AG04449 (cell line): Measurements from ENCODE around the gene HLA-DQB2.
"Not testable (repeated sequence)": the region's sequence is repeated elsewhere in the genome, so short reads cannot be mapped to it uniquely, and the experiment has no call there.

Experiments used
- CTCF ChIA-PET: fragments of 350-600 bp; formaldehyde crosslinking; extraction: SDS; loops from one replicate; lab custom pipeline; 2021; ENCODE audit warnings: antibody characterized with exemption; lab: Yijun Ruan, JAX
- POLR2A ChIA-PET: fragments of 400-600, 350-600 bp; formaldehyde crosslinking; extraction: SDS; loops from one replicate; lab custom pipeline; 2020; ENCODE audit warnings: antibody characterized with exemption, inconsistent platforms; lab: Yijun Ruan, JAX
- DNase-seq: peaks from one replicate; pipeline ENCODE4 v3.0.0-alpha.2; 2010; ENCODE audit warnings: low read depth, low spot score
- H3K4me3 ChIP-seq: 2 replicates; pipeline ENCODE4 v1.5.1; 2011; ENCODE audit warnings: low read depth, mild to moderate bottlenecking, control low read depth, low read length
- TF ChIP-seq, protein P1 (sequence below): IDR thresholded peaks from one replicate; pipeline ENCODE4 v1.5.1; 2011; ENCODE audit warnings: mild to moderate bottlenecking, moderate library complexity, low read length, control low read depth, inconsistent platforms; ENCODE audit not compliant: insufficient read depth; ENCODE audit errors: missing control alignments

Gene HLA-DQB2

GRCh38 chr6:32761072-32761471, 2.3 kb downstream of the HLA-DQB2 start:
- DNase-seq: no peak
- ChIA-PET POLR2A (no interaction called here), CTCF (interaction anchor here (0.7 kb wide), 1 partner anchor 106 kb away, joined by 3 read pairs; no protein-coding TSS in a partner anchor)
- TF ChIP-seq, protein P1, sequence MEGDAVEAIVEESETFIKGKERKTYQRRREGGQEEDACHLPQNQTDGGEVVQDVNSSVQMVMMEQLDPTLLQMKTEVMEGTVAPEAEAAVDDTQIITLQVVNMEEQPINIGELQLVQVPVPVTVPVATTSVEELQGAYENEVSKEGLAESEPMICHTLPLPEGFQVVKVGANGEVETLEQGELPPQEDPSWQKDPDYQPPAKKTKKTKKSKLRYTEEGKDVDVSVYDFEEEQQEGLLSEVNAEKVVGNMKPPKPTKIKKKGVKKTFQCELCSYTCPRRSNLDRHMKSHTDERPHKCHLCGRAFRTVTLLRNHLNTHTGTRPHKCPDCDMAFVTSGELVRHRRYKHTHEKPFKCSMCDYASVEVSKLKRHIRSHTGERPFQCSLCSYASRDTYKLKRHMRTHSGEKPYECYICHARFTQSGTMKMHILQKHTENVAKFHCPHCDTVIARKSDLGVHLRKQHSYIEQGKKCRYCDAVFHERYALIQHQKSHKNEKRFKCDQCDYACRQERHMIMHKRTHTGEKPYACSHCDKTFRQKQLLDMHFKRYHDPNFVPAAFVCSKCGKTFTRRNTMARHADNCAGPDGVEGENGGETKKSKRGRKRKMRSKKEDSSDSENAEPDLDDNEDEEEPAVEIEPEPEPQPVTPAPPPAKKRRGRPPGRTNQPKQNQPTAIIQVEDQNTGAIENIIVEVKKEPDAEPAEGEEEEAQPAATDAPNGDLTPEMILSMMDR: no peak
- no peak overlapping the region for H3K4me3 ChIP-seq

DNA sequence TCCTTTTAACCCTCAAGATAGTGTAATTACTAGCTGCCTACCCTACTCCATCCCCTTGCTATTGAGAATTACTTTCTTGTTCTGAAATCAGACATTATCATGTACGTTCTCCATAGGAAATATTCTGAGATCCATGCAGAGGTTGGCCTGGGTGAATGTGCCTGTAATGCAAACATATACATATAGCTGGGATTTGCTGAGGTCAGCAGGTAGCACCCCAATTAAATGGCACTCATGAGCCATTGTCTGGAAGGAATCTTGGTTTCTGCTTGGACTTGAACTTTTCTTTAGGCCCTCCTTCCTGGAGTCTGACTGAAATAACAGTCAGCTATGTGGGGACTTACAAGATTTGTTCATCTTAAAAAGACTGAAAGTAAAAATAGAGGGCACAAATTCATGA, 3.7 kb downstream of the HLA-DQB2 start:
- ChIA-PET POLR2A (no interaction called here), CTCF (no interaction called here)
- no peak for DNase-seq
- no peak overlapping the region for H3K4me3 ChIP-seq
- TF ChIP-seq, protein P1: no peak

DNA sequence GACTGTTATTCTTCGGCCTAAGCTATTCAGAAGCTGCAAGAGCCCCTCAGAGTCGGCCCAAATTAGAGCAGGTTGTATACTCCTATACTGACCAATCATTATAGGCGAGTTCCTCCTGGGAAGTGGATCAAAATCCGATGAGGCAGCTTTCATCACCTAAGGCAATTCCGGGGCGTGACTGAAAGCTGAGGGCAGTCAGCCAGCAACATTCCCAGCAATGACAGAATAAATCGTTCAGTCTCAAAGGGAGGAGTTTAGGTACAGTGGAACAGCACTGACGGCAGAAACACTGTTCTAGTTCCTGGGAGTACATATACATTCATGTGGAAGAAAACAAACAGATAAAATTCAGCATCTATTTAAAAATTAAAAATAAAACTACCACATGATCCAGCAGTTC, 10.8 kb downstream of the HLA-DQB2 start:
- POLR2A ChIA-PET: no interaction called here
- no peak for DNase-seq
- H3K4me3 ChIP-seq: no peak overlapping the region
- CTCF ChIA-PET: no interaction called here
- TF ChIP-seq, protein P1: no peak

GRCh38 chr6:32745649-32746048, 17.7 kb downstream of the HLA-DQB2 start:
- CTCF ChIA-PET, H3K4me3 ChIP-seq, POLR2A ChIA-PET, DNase-seq: not testable (repeated sequence)

DNA sequence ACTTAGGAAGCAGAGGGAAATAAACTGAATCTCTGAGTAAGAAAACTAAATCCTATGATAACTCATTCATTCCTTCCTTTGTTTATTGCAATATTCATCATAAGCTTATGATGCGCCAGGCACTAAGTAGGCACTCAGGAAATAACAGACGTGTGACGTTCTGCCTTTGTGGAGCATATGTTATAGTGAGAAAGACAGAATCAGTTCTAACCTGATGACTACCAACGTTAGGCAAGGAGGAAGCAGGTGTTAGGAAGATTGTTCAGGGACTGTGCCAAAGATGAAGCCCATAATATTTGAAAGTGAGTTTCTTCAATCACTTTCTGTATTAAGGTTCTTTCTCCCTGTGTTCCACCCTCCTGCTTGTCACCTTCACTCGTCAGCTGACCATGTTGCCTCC, 18.6 kb downstream of the HLA-DQB2 start:
- DNase-seq: no peak
- TF ChIP-seq, protein P1: no peak
- no peak overlapping the region for H3K4me3 ChIP-seq
- ChIA-PET CTCF (no interaction called here), POLR2A (no interaction called here)

GRCh38 chr6:32742374-32742773, 21.0 kb downstream of the HLA-DQB2 start:
- TF ChIP-seq, protein P1: no peak
- H3K4me3 ChIP-seq: no peak overlapping the region
- ChIA-PET POLR2A (no interaction called here), CTCF (interaction anchor here (1.0 kb wide), 1 partner anchor 126 kb away, joined by 3 read pairs; no protein-coding TSS in a partner anchor)
- no peak for DNase-seq

DNA sequence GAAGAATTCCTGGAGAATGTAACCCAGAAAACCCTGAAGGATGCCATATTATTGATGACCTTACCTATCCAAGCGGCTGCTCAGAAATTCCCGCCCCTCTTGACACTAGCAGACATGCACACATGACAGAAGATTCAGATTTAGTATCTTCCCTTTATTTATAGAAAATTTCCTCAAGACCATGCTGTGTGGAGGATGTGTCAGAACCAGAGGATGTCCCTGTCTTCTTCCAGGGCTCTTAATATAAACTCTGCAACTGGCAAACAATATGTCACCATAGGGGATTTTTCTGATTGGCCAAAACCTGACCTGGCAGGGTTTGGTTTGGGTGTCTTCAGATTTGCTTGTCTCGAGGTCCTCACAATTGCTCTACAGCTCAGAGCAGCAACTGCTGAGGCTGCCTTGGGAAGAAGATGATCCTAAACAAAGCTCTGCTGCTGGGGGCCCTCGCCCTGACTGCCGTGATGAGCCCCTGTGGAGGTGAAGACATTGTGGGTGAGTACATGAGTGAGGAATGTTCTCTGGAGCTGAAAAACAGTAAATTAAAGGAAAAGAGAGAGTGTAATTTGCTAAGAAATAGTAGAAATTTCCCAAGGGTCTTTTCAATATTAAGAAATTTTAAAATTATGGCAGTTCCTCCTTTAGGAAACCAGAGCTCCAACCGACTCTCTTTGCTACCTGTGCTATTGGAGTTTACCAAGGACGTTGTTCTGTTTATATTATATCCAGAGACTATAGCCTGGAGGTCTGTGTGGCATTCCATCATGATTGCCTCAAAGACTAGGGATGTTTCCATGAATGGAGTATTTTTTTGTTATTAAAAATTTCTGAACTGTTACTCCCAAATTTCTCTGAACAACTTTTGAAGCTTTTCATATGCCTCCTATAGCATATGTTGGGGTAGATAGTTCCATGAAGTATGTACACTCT, 22.0 kb downstream of the HLA-DQB2 start, which contains the start of gene HLA-DQA2:
TSS of gene HLA-DQA2 (plus strand) at position 361 of the 930 bp plus-strand sequence. CDS start at position 414, 53 bp downstream.
- H3K4me3 ChIP-seq: no peak within 1 kb of the TSS
- no peak for DNase-seq
- CTCF ChIA-PET: interaction anchor here (1.0 kb wide), 1 partner anchor 127 kb away, joined by 3 read pairs; no protein-coding TSS in a partner anchor
- POLR2A ChIA-PET: no interaction called here
- TF ChIP-seq, protein P1: no peak
